K562 (cell line): ENCODE data around the gene HSPB1. TPM values are rescaled to one million over a fixed set of nuclear protein-coding genes. Genes with fewer than 3 reads are reported as not detected.

Experiments used
- ARHGAP35 ChIP-seq: fragments of 450-650 bp; IDR thresholded peaks from 2 replicates; pipeline ENCODE4 v1.6.1; 2018; ENCODE audit not compliant: partially characterized antibody
- CAMTA2 ChIP-seq: fragments of 250-450 bp; sonication (Bioruptor Pico); conservative IDR thresholded peaks from 2 replicates; pipeline ENCODE4 v1.5.1; 2022
- CBX2 ChIP-seq: fragments of 200-600 bp; sonication (generic); IDR thresholded peaks from one replicate; pipeline ENCODE4 v1.6.1; 2012; ENCODE audit warnings: mild to moderate bottlenecking, low read length, inconsistent platforms; ENCODE audit not compliant: insufficient read depth, poor library complexity, severe bottlenecking
- CHD1 ChIP-seq: fragments of 200-600 bp; sonication (generic); IDR thresholded peaks from one replicate; pipeline ENCODE4 v1.6.1; 2012; ENCODE audit warnings: mild to moderate bottlenecking, moderate library complexity, low read length, inconsistent platforms
- DIDO1 ChIP-seq: fragments of 450-650 bp; IDR thresholded peaks from 2 replicates; pipeline ENCODE4 v1.6.1; 2016; ENCODE audit warnings: low read depth, missing biosample characterization, missing genetic modification characterization
- FOXA3 ChIP-seq, 2 experiments: fragments of 450-650 bp in 1 of 2; sonication (generic) in 1 of 2; formaldehyde crosslinking; IDR thresholded peaks in 1 of 2; conservative IDR thresholded peaks in 1 of 2; 2 replicates each; pipeline versions ENCODE4 v1.4.0 to v1.8.0; 2020 to 2022; ENCODE audit warnings: mild to moderate bottlenecking in 2 of 2, missing genetic modification reagents in 1 of 2
- FOXK1 ChIP-seq: sonication (generic); formaldehyde crosslinking; IDR thresholded peaks from 2 replicates; pipeline ENCODE4 v1.8.0; 2022; ENCODE audit warnings: missing genetic modification reagents, mild to moderate bottlenecking, borderline replicate concordance
- HDAC6 ChIP-seq: IDR thresholded peaks from 2 replicates; pipeline ENCODE4 v1.6.1; 2012; ENCODE audit warnings: low read depth, mild to moderate bottlenecking, control low read depth, inconsistent platforms, low read length, moderate library complexity
- PRMT5 ChIP-seq: sonication (generic); formaldehyde crosslinking; IDR thresholded peaks from 2 replicates; pipeline ENCODE4 v1.5.0; 2020; ENCODE audit warnings: missing genetic modification reagents
- SAP30 ChIP-seq: fragments of 200-600 bp; sonication (generic); IDR thresholded peaks from 2 replicates; pipeline ENCODE4 v1.6.1; 2012; ENCODE audit warnings: borderline replicate concordance, low read depth, mild to moderate bottlenecking, moderate library complexity, low read length, control low read depth, inconsistent platforms; ENCODE audit not compliant: insufficient read depth, poor library complexity, severe bottlenecking
- SUPT5H ChIP-seq: fragments of 450-650 bp; IDR thresholded peaks from 2 replicates; pipeline ENCODE4 v1.6.1; 2016
- ZBTB17 ChIP-seq: fragments of 450-650 bp; formaldehyde crosslinking; IDR thresholded peaks from 2 replicates; pipeline ENCODE4 v1.4.0; 2020; ENCODE audit warnings: mild to moderate bottlenecking
- ZC3H8 ChIP-seq: fragments of 450-650 bp; IDR thresholded peaks from 2 replicates; pipeline ENCODE4 v1.6.1; 2017
- ZNF436 ChIP-seq: fragments of 250-450, 450-650 bp; sonication (Bioruptor Pico); formaldehyde crosslinking; IDR thresholded peaks from 2 replicates; pipeline ENCODE4 v1.7.0; 2020; ENCODE audit warnings: mild to moderate bottlenecking
- ZSCAN32 ChIP-seq: fragments of 450-650 bp; formaldehyde crosslinking; IDR thresholded peaks from 2 replicates; pipeline ENCODE4 v1.4.0; 2020; ENCODE audit warnings: mild to moderate bottlenecking, moderate library complexity
- polyA plus RNA-seq, 8 experiments: library from polyadenylated mRNA; depleted of rRNA in 4 of 8; stranded (reverse) in 5 of 8; unstranded in 3 of 8; fragments of >200 nt; fragmentation: Nextera tagmentation in 2 of 8; fragmentation: Illumina TruSeq in 1 of 8; extraction: Ambion mirVana in 2 of 8; extraction: Trizol in 1 of 8; gene quantifications; 2 replicates each; pipeline versions ENCODE4 v1.2.1 to v1.2.3, GENCODE V29; 2011 to 2014; ENCODE audit warnings: inconsistent platforms in 1 of 8, missing spikeins in 1 of 8
- total RNA-seq, 7 experiments: library from RNA; depleted of rRNA in 6 of 7; stranded (reverse); fragments of >200 nt in 6 of 7; fragmentation: Illumina TruSeq in 2 of 7; extraction: Trizol in 2 of 7; gene quantifications; 2 replicates each; pipeline versions ENCODE4 v1.2.1 to v1.2.3, GENCODE V29; 2011 to 2021; ENCODE audit warnings: low replicate concordance in 1 of 7
- TF ChIP-seq, protein P1 (sequence below), 2 experiments: fragments of 450-650 bp; IDR thresholded peaks; 2 replicates each; pipeline ENCODE4 v1.6.1; 2016; ENCODE audit warnings: mild to moderate bottlenecking in 2 of 2, borderline replicate concordance in 1 of 2, low read depth in 1 of 2, moderate library complexity in 1 of 2
- TF ChIP-seq, protein P2 (sequence below): fragments of 450-650 bp; IDR thresholded peaks from 2 replicates; pipeline ENCODE4 v1.6.1; 2016; ENCODE audit warnings: mild to moderate bottlenecking

HSPB1 gene
- total and polyA plus RNA-seq, 9 of the 15 experiments (the other 6 are each of a cell fraction or from before 2014, with no cell fraction given) = 27.1 to 522 (median 138) TPM

- TF ChIP-seq CBX2 = no peak
- no peak for TF ChIP-seq ARHGAP35
- TF ChIP-seq CHD1 = no peak
- no peak for TF ChIP-seq FOXK1 (CRISPR knock-in tag)
- TF ChIP-seq FOXA3 (CRISPR knock-in tag; conservative IDR thresholded peaks at IDR 0.05 in 1 of 2, IDR thresholded peaks at IDR 0.05 in 1 of 2) = no peak
- TF ChIP-seq, protein P1, sequence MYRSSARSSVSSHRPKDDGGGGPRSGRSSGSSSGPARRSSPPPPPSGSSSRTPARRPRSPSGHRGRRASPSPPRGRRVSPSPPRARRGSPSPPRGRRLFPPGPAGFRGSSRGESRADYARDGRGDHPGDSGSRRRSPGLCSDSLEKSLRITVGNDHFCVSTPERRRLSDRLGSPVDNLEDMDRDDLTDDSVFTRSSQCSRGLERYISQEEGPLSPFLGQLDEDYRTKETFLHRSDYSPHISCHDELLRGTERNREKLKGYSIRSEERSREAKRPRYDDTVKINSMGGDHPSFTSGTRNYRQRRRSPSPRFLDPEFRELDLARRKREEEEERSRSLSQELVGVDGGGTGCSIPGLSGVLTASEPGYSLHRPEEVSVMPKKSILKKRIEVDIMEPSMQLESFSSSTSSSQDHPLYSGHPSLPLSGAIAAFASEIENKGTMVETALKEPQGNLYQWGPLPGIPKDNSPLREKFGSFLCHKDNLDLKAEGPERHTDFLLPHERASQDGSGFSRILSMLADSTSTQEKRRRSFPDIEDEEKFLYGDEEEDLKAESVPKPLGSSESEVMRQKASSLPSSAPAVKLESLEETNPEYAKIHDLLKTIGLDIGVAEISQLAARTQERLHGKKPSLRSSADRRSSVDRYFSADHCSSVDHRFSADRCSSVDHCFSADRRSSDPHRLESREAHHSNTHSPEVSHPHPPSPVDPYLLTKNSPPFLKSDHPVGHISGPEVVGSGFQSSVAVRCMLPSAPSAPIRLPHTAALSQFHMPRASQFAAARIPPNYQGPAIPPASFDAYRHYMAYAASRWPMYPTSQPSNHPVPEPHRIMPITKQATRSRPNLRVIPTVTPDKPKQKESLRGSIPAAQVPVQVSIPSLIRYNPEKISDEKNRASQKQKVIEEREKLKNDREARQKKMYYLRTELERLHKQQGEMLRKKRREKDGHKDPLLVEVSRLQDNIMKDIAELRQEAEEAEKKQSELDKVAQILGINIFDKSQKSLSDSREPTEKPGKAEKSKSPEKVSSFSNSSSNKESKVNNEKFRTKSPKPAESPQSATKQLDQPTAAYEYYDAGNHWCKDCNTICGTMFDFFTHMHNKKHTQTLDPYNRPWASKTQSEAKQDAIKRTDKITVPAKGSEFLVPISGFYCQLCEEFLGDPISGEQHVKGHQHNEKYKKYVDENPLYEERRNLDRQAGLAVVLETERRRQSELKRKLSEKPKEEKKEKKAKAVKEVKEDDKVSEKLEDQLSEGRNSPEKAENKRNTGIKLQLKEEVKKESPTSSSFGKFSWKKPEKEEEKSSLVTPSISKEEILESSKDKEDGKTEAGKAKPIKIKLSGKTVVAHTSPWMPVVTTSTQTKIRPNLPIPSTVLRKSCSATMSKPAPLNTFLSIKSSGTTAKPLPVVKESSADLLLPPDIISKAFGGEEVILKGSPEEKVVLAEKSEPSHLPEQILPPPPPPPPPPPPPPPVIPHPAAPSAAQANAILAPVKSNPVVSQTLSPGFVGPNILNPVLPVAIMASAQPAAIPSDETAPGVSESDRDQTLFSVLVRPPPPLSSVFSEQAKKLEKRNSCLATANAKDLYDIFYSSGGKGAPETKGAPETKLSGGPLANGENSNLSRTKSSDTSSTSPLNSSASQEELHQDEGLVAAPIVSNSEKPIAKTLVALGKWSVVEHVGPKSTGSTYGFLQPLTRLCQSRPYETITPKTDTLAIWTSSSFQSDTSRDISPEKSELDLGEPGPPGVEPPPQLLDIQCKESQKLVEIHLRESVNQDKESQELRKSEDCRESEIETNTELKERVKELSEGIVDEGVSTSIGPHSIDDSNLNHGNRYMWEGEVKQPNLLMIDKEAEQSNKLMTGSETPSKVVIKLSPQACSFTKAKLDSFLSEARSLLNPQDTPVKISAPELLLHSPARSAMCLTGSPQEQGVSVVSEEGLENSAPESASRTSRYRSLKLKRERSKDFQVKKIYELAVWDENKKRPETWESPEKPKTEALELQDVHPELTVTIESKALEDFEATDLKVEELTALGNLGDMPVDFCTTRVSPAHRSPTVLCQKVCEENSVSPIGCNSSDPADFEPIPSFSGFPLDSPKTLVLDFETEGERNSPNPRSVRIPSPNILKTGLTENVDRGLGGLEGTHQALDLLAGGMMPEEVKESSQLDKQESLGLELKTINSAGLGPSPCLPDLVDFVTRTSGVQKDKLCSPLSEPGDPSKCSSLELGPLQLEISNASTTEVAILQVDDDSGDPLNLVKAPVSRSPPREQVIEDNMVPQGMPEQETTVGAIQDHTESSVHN (IDR thresholded peaks at IDR 0.05; ENCODE audit: borderline replicate concordance in 1 of 2, low read depth in 1 of 2) = no peak
- TF ChIP-seq PRMT5 (CRISPR knock-in tag) = 0 out of 2 replicates have a peak, but pooled peaks have one; percentile 28
- TF ChIP-seq SUPT5H = peak; percentile 69
- no peak for TF ChIP-seq ZSCAN32 (CRISPR knock-in tag)
- no peak for TF ChIP-seq SAP30
- no peak for TF ChIP-seq ZC3H8
- TF ChIP-seq, protein P2, sequence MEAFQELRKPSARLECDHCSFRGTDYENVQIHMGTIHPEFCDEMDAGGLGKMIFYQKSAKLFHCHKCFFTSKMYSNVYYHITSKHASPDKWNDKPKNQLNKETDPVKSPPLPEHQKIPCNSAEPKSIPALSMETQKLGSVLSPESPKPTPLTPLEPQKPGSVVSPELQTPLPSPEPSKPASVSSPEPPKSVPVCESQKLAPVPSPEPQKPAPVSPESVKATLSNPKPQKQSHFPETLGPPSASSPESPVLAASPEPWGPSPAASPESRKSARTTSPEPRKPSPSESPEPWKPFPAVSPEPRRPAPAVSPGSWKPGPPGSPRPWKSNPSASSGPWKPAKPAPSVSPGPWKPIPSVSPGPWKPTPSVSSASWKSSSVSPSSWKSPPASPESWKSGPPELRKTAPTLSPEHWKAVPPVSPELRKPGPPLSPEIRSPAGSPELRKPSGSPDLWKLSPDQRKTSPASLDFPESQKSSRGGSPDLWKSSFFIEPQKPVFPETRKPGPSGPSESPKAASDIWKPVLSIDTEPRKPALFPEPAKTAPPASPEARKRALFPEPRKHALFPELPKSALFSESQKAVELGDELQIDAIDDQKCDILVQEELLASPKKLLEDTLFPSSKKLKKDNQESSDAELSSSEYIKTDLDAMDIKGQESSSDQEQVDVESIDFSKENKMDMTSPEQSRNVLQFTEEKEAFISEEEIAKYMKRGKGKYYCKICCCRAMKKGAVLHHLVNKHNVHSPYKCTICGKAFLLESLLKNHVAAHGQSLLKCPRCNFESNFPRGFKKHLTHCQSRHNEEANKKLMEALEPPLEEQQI = no peak
- no peak for TF ChIP-seq DIDO1 (tag)
- no peak for TF ChIP-seq CAMTA2 (CRISPR knock-in tag)
- TF ChIP-seq ZNF436 = no peak
- TF ChIP-seq ZBTB17 = no peak
- no peak for TF ChIP-seq HDAC6
Measured at GRCh38 chr7:76303202-76304147, 1.0 kb downstream of the HSPB1 start (continued).
